Ovary (tissue), 3 donors: Measurements from ENCODE around the gene ZNF217.

Source experiments
- CTCF ChIP-seq, 3 donors: fragments of 450-650 bp in 2 of 3; fragments of 200-600 bp in 1 of 3; IDR thresholded peaks; one replicate each; pipeline versions ENCODE4 v1.5.1 to v1.8.0; 2016 to 2022; ENCODE audit warnings: antibody characterized with exemption in 3 of 3, mild to moderate bottlenecking in 1 of 3
- POLR2A ChIP-seq: fragments of 450-650 bp; IDR thresholded peaks from one replicate; pipeline ENCODE4 v1.6.1; 2017; ENCODE audit warnings: antibody characterized with exemption, mild to moderate bottlenecking, moderate library complexity
- donor health status: DM: no; HTN: no; CAD: no.

DNA sequence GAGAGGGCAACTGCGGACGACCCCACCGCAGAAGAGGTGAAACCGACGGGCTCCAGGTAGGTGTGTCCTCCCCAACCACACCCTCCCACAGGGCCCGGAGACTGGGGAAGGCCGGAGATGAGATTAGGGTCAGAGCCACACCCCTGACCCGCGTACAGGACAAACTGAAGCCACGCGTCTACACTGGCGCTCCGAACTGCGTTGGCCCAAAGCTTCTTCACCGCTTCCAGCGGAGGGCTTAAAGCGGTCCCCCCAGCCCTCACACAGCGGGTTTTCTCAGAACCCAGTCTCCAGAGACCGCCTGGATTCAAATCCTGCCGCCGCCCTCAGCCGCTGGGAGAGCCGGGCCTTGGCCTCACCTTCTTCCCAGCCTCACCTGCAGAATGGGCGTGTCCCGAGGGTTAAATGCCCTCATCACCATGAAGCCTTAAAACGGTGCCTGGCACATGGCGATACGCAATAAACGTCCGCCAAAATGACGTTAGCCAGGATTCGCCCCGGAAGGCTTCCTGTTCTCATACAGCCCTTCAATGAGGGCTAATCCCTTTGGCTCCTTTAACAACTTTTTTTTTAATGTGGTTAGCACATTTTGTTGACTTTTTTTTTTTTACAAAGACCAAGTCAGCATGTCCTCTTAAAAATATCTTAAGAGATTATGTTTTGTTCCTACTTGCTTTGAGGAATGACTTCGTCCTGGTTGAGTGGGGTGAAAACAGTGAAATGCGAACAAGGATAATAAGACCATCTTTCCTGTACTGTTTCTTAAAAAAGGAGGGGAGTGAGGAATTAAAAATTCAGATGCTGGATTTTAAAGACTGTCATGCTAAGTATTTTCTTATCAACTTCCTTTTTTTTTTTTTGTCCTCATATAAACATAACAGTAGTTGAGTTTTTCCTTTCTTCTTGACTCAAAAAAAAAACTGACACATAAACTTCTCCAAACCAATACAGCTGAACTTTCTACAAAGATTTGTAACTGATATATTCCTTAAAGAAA, 15.1 kb upstream of the ZNF217 start:
- TF ChIP-seq CTCF (IDR thresholded peaks at IDR 0.05) (no peak), POLR2A (no peak)
